Stimulated activated CD8-positive, alpha-beta memory T cell treated with anti-CD3 and anti-CD28 coated beads, Interleukin-7, amount 100 ng/mL, for 24 hours (primary cell): ENCODE results near the gene NRXN3.

ENCODE experiments used
- DNase-seq: peaks from one replicate; pipeline ENCODE4 v3.0.0-alpha.2; 2020; ENCODE audit warnings: low read depth

The NRXN3 gene

DNA sequence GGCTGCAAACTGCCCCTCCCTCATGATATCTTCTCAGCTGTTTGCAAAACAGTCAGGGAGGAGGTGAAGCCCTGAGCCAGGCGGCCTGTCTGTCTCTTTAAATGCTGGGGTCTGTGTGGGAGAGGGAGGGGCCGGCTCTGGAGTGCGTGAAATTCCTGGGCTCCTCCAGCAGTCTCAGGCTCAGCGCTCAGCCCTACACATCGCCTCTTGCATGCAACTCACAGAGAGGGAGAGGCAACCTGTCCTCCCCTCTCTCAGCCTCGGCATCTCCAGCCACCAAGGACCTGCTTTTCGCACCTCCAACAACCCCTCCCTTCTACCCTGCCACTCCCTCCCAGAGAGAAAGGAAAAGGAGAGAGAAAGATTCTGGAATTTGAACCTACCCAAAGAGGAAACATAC lies at the start of gene NRXN3:
TSS of gene NRXN3 (plus strand) at position 171 of the 400 bp plus-strand sequence. CDS start 72,721 bp downstream, outside the sequence.
- no peak for DNase-seq

- no peak for DNase-seq
These were observed 47.7 kb upstream of the NRXN3 start for GRCh38 chr14:78122436-78122835.

- no peak for DNase-seq
These were observed 46.4 kb upstream of the NRXN3 start for GRCh38 chr14:78123650-78124253.

GRCh38 chr14:78127961-78128360 lies 42.2 kb upstream of the NRXN3 start:
- DNase-seq = no peak

DNA sequence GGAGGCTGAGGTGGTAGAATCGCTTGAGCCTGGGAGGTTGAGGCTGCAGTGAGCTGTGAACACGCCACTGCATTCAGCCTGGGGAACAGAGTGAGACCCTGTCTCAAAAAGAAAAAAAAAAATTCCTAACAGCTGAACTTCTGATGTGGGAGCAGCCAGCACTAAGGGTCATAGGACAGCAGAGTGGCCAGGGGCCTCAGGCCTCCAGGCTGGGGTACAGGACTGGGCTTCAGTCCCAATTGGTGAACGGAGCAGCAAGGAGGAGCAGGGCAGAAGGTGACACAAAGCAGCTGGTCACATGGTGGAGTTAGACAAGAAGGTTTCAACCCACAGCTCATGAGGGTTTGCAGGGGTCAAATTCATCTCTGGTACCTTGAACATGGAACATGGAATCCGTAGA lies 40.8 kb upstream of the NRXN3 start:
- DNase-seq = no peak

DNA sequence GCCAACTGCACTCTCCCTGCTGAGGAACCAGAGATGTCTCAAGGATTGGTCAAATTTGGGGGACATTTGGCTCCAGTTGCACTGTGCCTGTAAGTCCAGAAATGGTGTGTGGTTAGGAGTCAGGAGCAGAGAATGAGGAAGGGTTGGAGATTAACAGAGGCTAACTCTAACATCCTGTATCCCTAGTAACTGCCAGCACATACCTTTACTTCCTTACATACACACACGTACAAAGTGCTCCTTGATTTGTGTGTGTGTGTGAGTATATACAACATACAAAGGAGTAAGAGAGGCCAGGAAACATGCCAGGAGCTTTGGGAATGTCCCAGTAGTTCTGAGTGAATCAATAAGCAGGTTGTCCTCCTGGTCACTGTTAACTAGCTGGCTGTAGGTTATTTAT lies 39.8 kb upstream of the NRXN3 start:
- no peak for DNase-seq

GRCh38 chr14:78131201-78131600 lies 39.0 kb upstream of the NRXN3 start:
- no peak for DNase-seq

DNA sequence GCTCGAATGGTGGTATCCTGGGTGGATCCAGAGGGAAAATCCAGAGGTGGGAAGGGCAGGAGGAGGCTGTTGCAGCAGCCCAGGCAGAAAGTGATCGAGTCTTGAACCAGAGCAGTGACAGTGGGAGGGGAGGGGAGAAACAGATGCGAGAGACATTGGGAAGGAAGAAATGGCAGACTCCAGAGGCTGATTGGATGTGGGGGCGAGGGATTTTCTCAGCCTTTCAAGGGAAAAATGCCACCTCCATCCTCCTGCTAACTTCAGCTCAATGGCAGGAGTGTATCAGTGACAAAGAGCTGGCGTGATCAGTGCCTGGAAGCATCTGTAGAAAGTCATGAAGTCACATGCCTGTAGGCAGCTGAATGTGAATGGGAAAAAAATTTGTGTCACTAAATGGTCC lies 38.6 kb upstream of the NRXN3 start:
- DNase-seq = no peak

GRCh38 chr14:78135450-78135891 lies 34.7 kb upstream of the NRXN3 start:
- no peak for DNase-seq

DNA sequence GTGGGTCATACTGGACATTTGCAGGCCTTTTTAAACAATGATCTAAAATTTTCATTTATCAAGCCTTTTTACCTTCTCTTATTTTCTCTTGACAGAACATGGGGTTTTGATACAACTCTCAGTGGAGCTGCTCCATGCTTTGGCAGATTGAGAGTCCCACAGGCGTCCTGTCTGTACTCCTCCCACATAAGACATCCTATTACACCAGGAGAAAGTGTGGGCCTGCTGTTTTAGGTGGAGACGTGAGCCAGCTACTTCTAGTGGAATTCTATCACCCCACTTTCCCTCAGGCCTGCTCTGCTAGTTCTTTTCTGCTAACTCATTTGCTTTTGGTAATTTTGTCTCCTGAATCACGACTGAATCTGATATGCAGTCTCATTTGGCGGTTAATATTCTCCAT lies 33.5 kb upstream of the NRXN3 start:
- DNase-seq = no peak

- no peak for DNase-seq
These were observed 28.6 kb upstream of the NRXN3 start for GRCh38 chr14:78141590-78141989.

DNA sequence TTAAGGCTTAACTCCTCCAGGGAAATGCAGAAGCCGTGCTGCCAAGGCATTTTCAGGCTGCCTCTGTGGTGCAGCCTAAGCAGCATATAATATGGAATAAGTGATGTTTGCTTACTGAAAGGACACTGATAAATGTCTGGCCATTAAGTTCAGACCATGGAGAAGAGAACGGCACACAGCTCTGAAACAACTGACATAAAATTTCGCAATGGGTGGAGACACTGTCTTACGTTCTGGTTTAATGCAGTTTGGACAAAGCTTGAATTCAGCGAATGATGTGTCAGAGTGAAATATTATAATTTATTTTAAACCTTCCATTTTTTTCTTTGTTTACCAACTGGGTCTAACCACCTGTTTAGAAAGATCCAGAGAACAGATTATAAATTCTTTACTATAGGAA lies 27.2 kb upstream of the NRXN3 start:
- no peak for DNase-seq

GRCh38 chr14:78143489-78144145 lies 26.6 kb upstream of the NRXN3 start:
- no peak for DNase-seq

DNA sequence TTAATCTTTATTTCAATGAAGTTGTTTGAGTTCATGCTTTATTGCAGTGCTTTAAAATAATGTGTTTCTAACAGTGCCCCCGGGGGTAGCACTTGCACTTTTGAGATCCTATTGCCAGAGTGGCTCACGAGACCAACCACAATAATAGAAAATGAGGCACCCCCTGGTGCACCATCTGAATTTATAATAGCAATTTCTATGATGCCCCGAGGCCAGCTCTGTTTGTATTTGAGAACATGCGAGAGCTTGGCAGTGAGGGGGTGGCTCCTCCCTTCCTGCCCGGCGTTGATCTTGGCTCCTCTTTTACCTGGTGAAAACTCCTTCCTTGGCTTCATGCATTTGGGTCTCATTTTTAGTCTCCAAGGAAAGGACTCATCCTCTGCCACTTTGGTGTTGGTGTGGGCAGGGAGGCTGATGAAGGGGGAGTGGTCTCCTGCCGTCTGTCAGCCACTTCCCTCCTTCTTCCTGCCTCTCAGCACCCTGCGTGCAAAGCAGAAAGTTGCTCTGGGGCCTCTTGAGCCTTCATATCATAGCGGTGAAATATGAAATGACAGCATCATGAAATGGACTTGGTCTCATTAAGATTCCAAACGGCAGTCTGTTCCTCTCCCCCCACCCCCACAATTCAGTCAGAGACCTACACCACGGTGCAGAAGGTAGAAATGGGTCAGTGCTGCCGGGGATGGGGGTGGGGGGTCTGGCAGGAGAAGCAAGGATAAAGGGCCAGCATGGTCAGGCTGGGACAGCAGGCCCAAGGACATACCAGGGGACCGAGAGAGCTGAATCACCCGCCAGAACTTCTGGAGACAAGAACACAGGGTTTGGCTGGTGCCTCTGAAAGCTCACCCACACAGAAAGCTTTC lies 17.7 kb upstream of the NRXN3 start:
- no peak for DNase-seq

DNA sequence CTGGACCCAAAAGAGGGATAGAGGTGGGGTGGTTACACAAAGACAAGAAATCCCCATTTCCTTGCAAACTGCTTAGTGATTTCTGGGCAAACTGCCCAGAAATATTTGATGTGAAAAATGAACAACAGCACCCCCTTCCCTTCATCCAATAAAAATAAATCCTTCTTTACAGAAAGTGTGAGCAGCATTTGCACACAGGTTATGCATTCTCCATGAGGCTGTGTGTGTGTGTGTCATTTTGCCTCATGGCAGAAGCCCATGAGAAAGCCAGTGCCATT lies 17.2 kb upstream of the NRXN3 start:
- DNase-seq = no peak

DNA sequence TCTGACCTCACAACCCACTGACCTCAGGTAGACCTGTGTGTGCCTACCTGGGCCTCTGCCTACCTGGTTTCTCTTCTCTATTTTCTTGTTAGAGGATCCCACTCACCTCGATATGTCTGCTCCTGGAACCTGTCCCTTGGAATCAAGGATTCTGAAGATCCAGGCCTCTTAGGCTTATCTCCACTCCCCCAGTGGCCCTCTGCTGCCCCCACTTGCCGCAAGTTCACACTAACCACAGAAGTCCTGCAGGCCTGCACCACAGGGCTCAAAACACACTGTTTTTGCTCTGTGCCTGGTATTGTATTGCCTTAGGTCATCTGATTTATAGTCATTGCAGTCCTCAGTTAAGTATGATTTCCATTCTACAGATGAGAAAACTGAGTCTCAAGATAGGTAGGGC lies 15.3 kb upstream of the NRXN3 start:
- no peak for DNase-seq

DNA sequence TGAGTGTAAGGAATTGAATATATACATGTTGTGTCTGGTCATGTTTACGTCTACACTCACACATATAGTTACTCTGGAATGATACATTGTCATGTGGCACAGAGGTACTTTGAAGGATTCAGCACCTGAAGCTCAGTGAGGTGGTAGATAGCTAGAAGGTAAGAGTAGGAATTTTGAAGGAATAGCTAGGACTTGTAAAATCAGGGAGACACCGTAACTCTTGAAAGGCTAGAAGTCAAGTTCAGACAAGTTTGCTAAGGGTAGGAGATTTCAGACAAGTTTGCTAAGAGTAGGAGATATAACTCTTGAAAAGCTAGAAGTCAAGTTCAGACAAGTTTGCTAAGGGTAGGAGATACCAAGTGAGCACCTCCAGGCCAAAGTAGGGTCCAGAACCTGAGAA lies 14.0 kb upstream of the NRXN3 start:
- DNase-seq = no peak

DNA sequence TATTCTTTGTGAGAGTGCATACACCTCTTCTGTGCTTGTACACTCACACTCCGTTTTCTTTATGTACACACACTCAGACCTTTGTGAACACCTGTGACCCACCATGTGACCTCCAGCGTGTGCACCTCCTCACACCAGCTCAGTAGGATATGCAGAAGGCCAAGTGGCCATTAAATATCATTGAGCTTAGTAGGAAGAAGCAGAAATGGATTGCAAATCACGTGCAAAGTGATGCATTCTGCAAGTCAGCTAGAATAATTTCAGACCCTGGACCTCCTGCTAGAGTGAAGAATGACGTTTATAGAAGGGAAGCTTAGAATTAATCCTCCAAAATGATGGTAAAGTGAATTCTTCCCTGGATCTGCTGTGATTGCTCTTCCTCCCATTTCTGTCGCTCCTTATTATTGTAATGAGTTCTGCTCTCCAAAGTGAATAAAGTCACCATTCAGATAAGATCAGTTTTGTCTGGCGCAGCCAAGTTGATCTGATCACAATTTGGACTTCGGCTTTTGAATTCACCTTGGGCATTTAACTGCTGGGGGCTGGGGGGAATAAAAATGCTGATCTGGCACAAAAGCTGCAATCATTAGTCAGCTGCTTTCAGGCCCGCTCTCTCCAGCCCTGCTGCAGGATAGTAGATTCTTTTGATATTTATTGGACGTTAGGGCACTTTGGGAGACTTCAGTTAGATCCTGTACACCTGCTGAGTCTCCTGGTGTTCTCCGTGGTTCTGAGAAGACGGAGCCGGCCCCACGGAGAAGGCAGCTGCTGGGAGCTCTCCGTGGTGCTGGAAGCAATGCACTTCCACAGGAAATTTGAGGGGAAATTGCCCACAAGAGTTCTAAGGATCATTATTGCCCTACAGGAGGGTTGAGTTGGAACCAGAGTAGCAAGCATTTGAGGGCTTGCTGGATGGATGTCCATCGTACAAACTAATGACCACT lies 12.4 kb upstream of the NRXN3 start:
- no peak for DNase-seq

DNA sequence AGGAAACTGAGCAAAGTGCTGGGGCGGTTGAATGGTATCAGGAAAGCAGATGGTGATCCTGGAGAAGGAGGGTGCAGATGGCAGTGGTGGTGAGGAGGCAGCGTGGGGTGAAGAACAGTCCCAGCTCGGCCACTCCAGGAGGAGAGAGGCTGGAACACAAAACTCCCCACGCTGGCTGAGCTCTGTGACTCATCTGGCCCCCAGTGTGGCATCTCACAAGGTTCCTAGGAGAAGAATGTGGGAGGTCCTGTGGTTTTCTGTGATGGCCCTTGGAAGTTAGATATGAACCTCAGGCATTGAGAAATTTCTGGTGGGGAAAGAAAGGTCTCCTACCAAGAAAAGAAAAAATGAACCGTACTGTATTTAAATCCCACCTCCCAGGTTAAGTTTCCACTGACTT lies 8.0 kb upstream of the NRXN3 start:
- no peak for DNase-seq

- no peak for DNase-seq
These were observed 5.8 kb upstream of the NRXN3 start for GRCh38 chr14:78164226-78164853.

- no peak for DNase-seq
These were observed 2.3 kb downstream of the NRXN3 start for GRCh38 chr14:78172428-78172827.
